HG03442 (cell line): Measurements from ENCODE around the gene TANC1.

Experiments used
- ATAC-seq: cut with Tn5 transposase; IDR thresholded peaks from one replicate; pipeline ENCODE4 v1.9.1; 2021; ENCODE audit warnings: mild to moderate bottlenecking, moderate library complexity; ENCODE audit not compliant: unreplicated experiment

Gene TANC1

DNA sequence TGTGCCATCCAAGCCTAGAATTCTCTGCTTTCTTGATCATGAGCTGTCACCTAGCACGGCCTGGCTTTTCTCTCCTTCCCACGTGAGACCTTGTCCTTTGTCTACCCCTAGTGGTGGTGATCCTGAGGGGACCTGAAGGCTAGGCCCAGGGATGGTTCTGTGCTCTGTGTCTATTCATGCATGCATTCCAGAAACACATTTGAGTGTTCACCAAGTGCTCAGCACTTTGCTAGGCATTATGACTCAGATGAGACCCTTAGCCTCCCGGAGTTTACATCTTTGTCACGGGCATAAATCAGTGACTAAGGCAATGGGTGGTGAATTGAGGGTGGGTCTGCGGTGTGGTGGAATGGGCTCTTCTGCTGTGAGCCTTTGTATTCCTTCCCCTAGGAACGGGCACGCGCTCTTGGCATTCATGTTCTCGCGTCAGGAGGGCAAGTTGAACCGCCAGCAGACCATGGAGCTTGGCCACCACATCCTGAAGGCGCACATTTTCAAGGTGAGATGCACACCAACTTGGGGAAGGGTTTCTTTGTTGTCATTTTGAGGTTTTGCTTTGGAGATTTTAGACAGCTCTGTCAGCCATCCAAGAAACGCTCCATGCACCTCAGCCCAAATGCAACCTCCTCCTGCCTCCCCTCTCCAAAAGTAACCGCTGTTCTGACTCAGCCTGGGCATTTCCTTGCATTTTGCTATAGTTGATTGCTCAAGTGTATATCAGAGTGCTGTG is 217.1 kb downstream of the TANC1 start:
- peak; percentile 69 for ATAC-seq

GRCh38 chr2:159186462-159186861 is 218.0 kb downstream of the TANC1 start:
- ATAC-seq, result peak; percentile 56

DNA sequence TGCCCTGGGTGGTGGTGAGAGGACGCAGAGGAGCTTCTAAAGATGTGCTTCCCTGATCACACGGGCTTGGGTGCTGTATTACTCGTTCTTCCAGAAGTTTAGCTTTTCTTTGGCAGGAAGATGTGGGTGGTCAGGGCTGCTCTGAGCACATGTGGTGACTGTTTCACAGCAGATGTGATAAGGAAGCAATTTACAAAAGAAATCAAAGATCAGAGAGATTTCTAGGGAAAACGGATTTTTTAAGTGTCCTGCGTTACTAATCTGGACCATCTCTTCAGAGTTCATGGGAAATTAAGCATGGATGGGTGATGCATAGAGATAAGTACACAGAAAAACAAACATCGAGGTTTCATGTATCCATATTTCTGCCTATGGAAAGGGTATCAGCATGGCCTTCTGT is 218.7 kb downstream of the TANC1 start:
- no peak for ATAC-seq

- no peak for ATAC-seq
These were observed 220.0 kb downstream of the TANC1 start for GRCh38 chr2:159188449-159188848.

DNA sequence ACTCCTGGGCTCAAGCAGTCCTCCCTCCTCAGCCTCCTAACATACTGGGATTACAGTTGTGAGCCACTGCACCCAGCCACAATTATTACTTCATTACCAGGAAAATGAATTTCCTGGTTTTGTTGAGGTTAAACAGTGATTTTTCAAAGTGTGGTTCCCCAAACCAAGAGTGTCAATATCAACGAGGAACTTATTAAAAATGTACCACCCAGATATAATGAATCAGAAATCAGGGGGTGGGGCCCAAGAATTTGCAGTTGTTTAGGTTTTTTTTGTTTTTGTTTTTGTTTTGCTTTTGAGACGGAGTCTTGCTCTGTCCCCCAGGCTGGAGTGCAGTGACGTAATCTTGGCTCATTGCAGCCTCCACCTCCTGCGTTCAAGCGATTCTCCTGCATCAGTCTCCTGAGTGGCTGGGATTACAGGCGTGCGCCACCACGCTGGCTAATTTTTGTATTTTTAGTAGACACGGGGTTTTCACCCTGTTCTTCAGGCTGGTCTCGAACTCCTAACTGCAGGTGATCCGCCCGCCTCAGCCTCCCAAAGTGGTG is 224.0 kb downstream of the TANC1 start:
- no peak for ATAC-seq

DNA sequence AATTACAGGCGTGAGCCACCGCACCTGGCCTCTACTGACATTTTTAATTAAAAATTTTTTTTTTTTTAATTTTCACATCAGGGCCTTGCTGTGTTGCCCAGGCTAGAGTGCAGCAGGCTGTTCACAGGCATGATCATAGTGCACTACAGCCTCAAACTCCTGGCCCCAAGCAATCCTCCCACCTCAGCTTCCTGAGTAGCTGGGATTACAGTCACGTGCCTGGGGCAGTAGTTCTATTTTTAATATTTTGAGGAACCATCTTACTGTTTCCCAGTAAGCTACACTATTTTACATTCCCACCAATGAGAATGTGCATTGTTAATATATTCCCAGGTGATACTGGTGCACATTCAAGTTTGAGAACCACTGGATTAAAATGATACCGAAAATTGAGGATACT is 225.4 kb downstream of the TANC1 start:
- ATAC-seq, result no peak

DNA sequence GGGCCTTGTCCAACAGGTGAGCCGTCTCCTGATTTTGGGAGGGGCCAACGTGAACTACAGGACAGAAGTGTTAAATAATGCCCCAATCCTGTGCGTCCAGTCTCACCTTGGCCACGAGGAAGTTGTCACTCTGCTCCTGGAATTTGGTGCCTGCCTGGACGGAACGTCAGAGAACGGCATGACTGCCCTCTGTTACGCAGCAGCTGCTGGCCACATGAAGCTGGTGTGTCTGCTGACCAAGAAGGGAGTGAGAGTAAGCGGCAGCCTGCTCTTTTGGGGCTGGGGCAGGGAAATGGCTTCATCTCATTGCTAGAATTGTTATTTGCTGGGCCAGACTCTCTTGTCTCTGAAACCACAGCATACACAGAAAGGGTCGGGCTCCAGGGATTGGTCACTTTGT is 225.8 kb downstream of the TANC1 start:
- no peak for ATAC-seq

DNA sequence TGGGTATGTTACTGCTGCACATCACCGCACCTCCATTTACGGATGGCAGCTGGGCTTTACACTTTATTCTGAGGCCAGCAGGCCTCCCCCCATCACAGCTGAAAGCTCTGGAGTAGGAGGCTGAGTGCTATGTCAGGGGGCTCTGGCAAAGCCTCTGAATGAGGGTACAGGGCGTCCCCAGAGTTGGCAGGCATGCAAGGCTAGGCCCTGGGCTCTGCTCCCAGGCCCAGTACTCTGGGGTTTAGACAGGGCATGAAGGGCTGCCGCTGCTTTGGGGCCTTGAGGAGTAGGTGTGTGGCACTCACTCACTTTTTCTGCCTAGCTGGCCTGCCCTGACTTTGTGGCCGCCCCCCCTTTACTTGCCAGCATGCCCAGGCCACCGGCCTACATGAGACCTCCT is 227.3 kb downstream of the TANC1 start:
- ATAC-seq, result no peak

GRCh38 chr2:159196393-159196925 is 228.0 kb downstream of the TANC1 start:
- ATAC-seq, result no peak

DNA sequence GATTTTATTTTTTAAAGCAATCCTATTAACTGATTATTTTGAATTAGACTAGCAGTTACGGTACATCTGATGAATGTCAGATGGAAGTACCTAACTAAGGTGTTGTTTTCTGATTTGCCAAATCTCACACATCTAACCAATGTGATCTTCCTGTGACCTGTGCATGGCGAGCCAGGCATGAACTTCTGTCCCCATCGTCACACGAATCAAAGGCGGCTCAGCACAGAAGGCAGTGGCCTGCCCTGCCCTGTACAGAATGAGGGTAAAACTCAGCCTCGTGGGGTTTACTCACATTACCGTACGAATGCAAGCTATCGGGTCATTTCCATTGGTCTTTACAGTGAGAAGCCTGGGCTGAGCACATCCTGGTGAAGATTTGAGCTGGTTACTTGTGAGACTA is 230.8 kb downstream of the TANC1 start:
- no peak for ATAC-seq

DNA sequence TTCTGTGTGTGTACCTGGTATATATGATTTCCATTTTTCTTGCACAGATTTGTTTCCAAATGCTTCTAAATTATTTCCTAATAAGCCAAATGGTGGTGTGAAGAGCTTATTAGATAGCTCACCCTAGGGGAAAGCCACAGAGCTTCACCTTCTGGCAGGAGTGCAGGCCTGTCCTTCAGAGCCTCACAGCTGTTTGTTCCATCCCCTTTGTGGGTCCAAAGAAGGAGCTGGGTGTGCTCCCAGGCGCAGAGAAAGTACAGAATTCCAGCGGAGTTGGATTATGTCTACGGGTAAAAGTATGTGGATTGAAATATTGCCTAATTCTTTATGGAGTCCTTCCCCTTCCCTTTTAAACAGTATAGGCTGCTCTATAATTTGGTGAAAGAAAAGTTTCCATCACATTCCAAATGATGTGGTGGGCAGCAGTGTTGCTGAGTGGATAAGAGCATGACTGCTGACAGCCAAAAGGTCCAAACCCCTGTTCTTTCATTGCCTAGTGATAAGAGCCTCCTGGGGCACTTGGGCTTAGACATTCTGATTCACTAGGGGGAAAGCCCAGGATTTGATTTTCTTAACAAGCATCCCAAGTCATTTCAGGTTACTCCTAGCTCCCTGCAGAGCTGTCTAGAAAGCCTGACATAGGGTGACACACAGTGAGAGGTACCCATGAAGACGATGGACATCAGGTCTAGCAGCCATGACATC is 231.5 kb downstream of the TANC1 start:
- no peak for ATAC-seq

DNA sequence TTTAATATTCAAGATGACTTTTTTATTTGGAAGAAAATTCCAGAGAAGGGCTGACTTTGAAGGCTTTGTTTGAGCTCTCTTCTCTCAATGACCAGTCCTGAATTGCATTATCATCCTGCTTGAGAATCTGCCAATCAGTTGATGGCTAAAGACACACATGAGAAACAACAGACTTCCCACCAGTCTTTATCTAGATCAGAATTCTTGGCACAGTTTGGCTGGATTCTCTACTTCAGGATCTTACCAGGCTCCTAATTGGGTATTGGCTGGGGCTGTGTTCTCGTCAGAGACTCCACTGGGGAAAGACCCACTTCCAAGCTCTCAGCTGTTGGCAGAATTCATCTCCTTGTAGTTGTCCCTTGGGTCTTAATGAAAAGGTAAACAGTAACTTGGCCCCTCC is 232.1 kb downstream of the TANC1 start:
- no peak for ATAC-seq

GRCh38 chr2:159201360-159202063 is 233.1 kb downstream of the TANC1 start:
- ATAC-seq, result peak; percentile 99

GRCh38 chr2:159202568-159203071 is 234.2 kb downstream of the TANC1 start:
- no peak for ATAC-seq

- no peak for ATAC-seq
These were observed 236.1 kb downstream of the TANC1 start for GRCh38 chr2:159204381-159205144.

DNA sequence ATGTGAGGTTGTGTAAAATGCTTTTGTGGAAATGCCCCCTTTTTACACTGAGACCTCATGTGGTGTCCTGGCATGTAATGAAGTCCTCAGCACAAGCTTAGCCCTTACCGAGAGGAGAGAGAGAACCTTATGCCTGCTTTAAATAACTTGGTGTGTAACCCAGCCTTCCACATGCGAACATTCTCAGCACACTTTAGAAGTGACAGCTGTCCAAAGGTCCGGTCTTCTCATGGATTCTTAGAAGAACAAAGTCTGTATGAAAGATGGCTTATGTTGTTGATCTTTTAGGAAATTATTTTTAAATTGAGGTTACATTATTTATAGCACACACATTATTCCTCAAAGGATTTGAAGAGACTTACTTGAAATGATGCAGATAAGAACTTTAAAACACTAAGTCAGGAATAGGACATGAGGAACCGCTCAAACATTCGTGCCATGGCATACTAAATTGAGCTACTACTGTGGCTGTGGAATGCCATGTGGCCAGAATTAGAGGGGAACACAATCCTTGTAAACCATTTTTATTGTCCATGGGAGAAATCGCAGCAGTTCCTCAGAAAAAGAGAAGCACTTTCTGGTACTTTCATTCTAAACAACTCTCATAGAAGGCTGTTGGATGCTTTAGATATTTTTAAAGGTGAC is 238.4 kb downstream of the TANC1 start:
- ATAC-seq, result no peak

- no peak for ATAC-seq
These were observed 240.0 kb downstream of the TANC1 start for GRCh38 chr2:159208438-159208837.

GRCh38 chr2:159209341-159210306 is 241.2 kb downstream of the TANC1 start:
- ATAC-seq, result peak; percentile 71
